HG02763 (cell line): ENCODE data around the gene MRPL28.
"Not testable (repeated sequence)": the region's sequence is repeated elsewhere in the genome, so short reads cannot be mapped to it uniquely, and the experiment has no call there.

Source experiments
- ATAC-seq: cut with Tn5 transposase; IDR thresholded peaks from one replicate; pipeline ENCODE4 v1.9.1; 2021; ENCODE audit warnings: mild to moderate bottlenecking, moderate library complexity; ENCODE audit not compliant: unreplicated experiment

Gene MRPL28

GRCh38 chr16:373848-374615, 3.7 kb upstream of the MRPL28 start:
- ATAC-seq: no peak

- ATAC-seq: no peak
Observed at GRCh38 chr16:373020-373598, 2.8 kb upstream of the MRPL28 start.

- ATAC-seq: no peak
Observed at GRCh38 chr16:372302-372983, 2.1 kb upstream of the MRPL28 start.

GRCh38 chr16:371515-372301, 1.4 kb upstream of the MRPL28 start:
- no peak for ATAC-seq

- no peak for ATAC-seq
Observed at GRCh38 chr16:370979-371514, 709 bp upstream of the MRPL28 start.

- no peak for ATAC-seq
Observed at GRCh38 chr16:369866-370436, 387 bp downstream of the MRPL28 start.

- no peak for ATAC-seq
Observed at GRCh38 chr16:369275-369865, 968 bp downstream of the MRPL28 start.

GRCh38 chr16:368388-369158, 1.8 kb downstream of the MRPL28 start:
- no peak for ATAC-seq

GRCh38 chr16:367333-367903, 2.9 kb downstream of the MRPL28 start:
- no peak for ATAC-seq

- ATAC-seq: no peak
Observed at GRCh38 chr16:366476-366875, 3.9 kb downstream of the MRPL28 start.

GRCh38 chr16:364595-365491, 5.5 kb downstream of the MRPL28 start:
- no peak for ATAC-seq

GRCh38 chr16:363766-364490, 6.4 kb downstream of the MRPL28 start:
- ATAC-seq: no peak

- no peak for ATAC-seq
Observed at GRCh38 chr16:363110-363765, 7.1 kb downstream of the MRPL28 start.

GRCh38 chr16:362702-362999, 7.7 kb downstream of the MRPL28 start:
- not testable (repeated sequence) for ATAC-seq

- ATAC-seq: no peak
Observed at GRCh38 chr16:361872-362701, 8.3 kb downstream of the MRPL28 start.

- no peak for ATAC-seq
Observed at GRCh38 chr16:361341-361871, 8.9 kb downstream of the MRPL28 start.
